NCI-H510A (cell line): ENCODE measurements around the gene TOMM20L.
A peak's percentile ranks its signal among the peaks of the same experiment; 100 is the strongest.
"Not testable (repeated sequence)": the region's sequence is repeated elsewhere in the genome, so short reads cannot be mapped to it uniquely, and the experiment has no call there.

ENCODE experiments used
- DNase-seq: peaks from one replicate; lab custom pipeline; 2025; lab: John Stamatoyannopoulos, UW

Gene TOMM20L

DNA sequence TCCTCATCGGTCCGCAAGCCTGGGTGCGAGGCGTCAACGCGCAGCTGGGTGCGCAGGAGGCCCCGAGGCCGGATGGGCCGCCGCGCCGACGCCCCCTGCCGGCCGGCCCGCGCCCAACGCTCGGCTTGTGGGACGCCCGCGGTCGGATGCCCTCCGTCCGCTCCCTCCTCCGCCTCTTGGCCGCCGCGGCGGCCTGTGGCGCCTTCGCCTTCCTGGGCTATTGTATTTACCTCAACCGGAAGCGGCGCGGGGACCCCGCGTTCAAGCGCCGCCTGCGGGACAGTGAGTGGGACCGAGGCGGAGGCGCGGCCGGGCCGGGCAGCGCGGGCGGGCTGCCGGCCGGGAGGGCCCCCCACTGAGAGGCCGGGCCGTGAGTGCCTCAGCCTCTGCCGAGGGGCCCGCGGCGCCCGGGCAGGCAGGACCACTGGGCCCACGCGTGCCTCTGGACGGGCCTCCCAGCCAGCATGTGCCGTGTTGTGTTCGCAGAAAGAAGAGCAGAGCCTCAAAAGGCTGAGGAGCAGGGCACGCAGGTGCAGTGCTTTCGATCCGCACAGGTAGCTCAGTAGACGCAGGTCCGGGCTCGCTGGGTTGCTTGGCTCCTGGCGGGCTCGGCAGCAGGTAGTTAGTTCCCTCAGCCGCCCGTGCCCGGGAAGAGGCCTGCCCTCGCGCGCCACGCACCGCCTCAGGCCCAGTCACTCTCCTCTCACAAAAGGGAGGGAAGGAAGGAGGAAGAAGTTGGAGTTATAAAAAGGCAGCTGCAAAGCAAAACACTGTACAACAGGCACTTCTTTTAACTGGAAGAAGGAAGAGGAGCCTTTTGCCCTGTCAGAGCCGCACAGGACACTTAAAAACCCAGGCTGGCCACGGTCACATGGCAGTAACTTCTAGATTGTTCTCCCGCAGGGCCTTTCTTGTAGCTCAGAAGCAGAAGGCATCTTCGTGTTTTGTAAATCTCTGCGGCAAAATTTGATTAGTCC, at the start of gene TOMM20L:
TSS of gene TOMM20L (plus strand) at position 119 of the 977 bp plus-strand sequence. CDS start at position 147, 28 bp downstream.
- peak; percentile 57 for DNase-seq

DNA sequence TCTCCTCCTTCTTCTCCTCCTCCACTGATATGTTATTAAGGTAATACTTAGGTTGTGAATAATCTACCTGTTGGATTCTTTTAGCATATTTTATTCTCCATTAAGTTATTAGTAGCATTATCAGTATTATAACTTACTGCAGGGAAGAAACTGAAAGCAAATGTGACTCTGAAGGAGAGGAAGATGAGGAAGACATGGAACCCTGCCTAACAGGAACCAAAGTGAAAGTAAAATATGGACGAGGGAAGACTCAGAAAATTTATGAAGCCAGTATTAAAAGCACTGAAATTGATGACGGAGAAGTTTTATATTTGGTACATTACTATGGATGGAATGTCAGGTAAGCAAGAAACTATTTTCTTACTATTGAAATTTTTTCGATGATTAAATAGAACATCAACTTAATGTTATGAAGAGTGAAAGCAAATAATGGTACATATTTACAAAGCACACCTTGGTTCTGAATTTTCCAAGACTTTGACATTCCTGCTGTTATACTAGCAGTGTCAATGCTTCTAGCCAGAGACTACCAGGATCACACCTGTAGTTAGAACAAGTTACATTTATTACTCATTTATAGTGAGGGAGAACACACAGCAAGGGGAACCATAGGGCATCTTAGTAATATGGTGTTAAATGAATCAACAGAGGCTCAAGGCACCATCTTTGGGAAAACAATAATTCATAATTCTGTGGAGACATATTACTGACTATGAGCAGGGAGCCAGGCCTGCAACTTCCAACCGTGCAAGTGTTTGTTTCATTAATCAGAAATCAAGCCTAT, 42.0 kb upstream of the TOMM20L start:
- DNase-seq = no peak

DNA sequence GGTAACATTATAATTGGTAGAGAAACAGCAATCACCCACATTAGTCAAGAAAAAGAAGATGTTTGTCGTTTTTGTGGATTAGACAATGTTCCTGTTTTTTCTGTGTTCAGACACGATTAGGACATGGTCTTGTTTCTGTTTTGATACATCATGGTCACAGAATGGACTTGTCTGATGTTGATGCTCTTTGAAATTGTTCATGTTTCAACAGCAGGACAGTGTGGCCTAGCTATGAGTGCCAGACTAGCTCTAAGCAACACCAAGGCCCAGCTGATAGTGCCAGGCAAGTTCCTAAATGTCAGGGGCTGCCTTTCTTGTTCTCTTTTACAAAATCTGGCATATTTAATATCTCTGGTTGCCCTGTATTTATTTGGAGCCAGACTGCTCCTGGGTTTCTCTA, 40.9 kb upstream of the TOMM20L start:
- no peak for DNase-seq

DNA sequence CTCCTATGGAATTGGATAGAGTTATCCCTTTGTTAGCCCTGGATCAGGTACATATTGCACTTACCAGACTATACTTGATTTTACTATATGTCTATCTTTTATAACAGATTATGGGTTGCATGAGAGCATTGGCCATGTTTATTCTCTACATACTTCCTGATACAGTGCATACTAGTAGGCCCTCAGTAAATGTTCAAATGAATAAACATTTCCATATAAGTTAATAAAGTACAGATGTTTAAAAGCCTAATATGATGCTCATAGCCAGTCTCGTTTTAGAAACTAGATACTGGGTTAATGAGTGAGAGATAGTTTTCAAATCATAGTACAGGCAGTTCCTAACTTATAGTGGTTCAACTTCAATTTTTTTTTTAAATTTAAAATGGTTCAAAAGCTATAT, 39.5 kb upstream of the TOMM20L start:
- DNase-seq = no peak

DNA sequence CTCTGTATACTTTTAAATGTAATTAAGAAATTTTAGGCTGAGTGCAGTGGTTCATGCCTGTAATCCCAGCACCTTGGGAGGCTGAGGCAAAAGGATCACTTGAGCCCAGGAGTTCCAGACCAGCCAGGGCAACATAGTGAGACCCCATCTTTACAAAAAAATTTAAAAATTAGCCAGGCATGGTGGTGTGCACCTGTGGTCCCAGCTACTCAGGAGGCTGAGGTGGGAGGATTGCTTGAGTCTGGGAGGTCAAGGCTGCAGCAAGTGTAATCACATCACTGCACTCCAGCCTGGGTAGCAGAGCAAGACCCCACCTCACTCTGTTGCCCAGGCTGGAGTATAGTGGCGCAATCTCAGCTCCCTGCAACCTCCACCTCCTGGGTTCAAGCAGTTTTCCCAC, 33.5 kb upstream of the TOMM20L start:
- DNase-seq = not testable (repeated sequence)

DNA sequence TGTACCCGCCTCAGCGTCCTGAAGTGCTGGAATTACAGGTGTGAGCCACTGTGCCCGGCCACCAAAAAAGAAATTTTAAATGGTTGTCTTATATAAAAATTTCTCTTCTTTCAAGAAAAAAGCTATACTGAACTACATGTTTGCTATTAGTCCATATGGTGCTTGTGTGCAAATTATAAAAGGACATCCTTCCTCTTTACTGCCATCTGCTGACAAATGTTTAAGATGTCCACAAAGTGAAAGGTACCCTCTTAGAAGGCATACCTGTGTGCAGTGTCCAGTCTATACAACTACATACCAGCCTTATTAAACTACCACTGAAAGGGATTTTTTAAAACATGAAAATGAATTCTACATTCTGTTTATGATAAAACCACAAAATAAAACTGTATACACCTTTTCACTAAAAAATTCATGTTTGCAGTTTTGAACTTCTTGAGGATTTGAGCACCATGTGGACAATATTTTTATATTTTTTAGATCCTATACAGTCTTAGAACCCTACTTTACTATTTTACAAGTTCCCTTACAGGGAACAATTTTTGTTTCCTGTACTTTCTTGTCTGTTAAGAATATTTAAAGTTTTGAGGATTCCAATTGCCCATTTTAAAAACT, 32.8 kb upstream of the TOMM20L start:
- DNase-seq = no peak

DNA sequence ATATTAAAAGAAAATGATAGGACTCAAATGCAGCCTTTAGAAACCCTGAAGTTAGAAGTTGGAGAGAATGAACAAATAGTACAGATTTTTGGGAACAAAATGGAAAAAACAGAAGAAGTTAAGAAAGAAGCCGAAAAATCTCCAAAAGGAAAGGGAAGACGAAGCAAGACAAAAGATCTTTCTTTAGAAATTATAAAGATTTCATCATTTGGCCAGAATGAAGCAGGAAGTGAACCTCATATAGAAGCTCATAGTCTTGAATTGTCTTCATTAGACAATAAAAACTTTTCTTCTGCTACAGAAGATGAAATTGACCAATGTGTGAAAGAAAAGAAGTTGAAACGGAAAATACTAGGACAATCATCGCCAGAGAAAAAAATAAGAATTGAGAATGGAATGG, 31.4 kb upstream of the TOMM20L start:
- no peak for DNase-seq

DNA sequence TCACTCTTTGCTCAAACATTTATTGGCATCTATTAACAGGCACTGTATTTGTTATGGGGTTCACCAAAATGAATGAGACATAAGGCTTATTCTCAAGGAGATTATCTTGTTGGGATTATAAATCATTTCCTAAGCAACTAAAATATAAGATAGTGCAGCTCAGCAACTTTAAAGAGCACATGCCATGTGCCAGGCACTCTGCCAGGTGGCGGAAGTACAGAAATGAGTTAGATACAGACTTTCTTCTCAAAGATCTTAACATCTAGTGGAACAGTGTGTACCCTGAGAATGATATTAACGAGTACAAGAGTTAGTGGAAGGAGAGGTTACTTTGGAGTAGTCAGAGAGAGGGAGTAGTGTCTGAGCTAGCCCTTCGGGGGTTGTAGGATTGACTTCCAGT, 28.4 kb upstream of the TOMM20L start:
- no peak for DNase-seq

DNA sequence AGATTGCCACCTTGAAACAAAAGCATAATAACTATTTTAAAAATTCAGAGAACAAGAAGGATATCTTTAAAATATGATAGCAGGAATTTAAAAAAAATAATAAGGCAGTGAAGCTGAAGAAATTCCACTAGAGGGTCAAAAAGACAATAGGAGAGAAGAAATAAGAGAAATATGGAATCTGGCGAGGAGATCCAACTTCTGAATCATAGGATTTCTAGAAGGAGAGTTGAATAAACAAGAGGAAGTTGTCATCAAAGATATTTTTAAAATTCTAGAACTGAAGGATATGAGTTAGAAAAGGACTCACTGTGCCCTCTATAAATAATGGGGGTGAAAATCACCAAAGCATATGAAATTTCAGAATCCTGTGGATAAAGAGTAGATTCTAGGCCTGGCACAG, 26.8 kb upstream of the TOMM20L start:
- no peak for DNase-seq

DNA sequence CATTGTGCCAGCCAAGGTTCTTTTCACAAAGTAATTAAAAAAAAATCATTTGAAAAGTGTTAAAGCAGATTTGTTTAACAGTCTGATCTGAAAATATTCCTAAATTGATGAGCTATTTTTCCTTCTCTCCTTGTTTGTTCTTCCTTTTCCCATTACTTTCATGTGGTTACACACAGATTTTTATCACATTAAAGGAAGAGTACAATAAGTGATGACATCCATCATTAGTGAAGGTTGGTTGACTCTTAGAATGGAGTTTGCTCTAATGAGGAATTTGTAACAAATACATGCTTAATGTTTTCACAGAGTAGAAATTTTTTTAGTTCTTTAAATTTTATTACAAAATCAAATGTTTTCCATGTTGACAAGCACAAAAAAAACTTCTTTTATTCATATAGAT, 18.9 kb upstream of the TOMM20L start:
- DNase-seq = no peak

DNA sequence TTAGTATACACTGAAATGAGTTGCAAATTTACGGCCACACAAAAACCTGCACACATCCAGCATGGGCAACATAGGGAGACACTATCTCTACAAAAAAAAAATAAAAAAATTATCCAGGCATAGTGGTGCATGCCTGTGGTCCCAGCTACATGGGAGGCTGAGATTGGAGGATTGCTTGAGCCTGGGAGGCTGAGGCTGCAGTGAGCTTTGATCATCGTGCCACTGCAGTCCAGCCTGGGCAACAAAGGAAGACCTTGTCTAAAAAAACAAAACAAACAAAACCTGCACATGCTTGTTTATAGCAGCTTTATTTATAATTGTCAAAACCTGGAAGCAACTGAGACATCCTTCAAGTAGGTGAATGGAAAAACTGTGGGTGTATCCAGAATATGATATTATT, 4.9 kb upstream of the TOMM20L start:
- DNase-seq = no peak

DNA sequence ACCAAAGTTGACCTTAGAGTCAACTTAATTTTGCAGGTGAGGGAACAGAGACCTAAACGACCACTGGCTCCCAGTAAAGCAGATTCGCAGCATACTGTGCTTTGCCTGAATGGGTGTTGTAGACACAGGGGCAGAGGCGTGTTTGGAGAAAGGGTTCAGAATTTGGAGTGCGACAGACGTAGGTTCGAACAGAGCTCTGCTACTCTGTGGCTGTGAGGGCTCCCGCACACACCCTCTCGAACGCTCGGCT, 243 bp upstream of the TOMM20L start:
- no peak for DNase-seq

DNA sequence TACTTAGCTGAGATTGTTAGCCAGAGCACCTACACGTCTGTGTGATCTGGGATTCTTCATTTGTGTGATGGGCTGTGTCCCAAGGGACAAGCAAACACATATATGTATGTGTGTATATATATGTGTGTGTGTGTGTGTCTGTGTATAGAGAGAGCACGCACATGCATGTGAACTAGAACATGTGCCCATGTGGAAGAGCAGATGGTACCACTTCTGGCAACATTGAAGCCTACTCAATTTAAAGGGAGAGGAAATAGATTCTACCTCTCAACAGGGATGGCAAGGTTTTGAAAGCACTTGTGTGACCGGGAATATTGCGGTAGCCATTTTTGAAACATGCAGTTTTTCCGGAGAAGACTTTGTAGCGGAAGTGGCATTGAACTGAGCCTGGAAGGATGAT, 1.4 kb downstream of the TOMM20L start:
- no peak for DNase-seq

DNA sequence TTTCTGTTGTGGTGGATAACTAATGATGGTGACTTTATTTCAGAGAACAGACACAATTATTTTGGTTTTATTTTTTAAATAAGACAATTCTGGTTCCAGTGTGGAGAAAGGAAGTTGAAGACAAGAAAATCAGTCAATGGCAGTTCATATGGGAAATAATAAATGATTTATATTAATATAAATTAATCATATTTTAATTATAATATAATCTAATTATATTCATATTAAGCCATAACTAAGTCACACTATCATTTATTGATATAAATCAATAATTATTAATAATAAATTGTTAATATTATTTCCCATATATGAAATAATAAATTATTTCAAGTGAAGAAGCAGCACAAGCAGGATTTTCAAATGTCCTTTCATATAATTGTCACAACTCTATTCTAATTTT, 2.8 kb downstream of the TOMM20L start:
- DNase-seq = no peak

DNA sequence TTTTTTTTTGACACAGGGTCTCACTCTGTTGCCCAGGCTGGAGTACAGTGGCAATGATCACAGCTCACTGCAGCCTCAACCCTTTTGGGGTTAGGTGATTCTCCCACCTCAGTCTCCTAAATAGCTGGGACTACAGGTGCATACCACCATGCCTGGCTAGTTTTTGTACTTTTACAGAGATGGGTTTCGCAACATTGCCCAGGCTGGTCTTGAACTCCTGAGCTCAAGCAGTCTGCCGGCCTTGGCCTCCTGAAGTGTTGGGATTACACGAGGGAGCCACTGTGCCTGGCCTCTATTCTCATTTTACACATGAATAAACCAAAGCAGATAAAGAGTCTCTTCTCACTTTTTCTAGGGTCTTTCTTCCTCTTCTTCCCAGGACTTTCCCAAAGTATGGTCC, 3.2 kb downstream of the TOMM20L start:
- DNase-seq = no peak

DNA sequence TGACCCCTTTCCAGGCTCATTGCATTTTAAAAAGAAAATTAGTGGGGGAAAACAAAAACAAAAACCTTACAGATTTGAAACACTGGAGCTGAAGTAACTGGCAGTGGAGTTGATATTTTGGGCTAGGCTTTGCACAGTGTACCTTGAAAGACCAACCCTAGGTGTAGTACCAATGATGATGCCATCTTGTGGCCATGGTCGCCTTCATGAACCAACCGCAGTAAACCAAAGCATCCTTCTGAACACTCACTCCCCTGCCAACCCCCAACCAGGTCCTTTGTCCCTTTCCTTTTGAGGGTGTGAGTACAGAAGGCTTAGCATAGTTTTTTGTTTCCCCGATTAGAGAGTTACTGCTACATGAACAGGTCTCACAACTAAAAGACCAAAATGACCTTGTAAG, 5.9 kb downstream of the TOMM20L start:
- no peak for DNase-seq

DNA sequence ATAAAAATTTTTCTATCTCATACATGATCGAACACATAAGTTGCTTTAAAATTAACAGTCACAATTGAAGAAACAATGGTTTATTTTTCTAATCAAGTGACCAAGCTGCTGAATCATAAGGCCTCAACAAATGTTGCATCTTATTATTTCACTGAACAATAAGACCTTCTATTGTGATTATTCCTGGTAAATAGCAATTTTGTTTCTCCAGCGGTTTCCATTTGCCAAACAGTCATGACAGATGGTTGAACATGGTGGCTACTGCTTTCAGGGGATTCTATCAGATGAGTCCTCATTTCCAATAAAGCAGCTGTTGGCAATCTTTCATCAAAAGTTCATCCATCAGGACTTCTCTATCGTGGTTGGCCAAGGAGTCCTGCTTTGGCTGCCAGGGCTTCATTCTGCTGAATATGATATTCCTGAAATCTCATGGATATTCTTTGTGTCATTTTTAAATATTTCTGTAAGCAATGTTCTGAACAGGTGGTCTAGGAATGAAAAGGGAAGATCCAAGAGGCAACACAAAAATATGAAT, 13.0 kb downstream of the TOMM20L start:
- DNase-seq = no peak

DNA sequence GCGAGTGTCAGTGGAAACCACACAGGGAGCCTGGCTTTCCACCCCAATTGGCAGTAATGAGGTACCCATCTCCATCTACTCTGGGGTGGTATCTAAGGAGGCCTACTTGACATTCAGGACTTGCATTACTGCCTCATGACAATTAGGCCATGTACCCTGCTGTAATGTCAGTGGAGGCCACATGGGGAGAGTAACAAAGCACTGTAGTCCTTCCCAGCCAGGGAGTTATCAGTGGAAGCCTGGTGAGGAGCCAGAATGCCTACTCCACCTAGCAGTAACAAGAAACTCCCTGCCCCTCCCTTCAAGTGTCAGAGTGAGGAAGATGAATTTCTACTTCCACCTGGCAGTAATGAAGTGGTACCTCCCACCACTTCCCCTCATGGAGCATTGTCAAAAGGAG, 19.1 kb downstream of the TOMM20L start:
- no peak for DNase-seq

DNA sequence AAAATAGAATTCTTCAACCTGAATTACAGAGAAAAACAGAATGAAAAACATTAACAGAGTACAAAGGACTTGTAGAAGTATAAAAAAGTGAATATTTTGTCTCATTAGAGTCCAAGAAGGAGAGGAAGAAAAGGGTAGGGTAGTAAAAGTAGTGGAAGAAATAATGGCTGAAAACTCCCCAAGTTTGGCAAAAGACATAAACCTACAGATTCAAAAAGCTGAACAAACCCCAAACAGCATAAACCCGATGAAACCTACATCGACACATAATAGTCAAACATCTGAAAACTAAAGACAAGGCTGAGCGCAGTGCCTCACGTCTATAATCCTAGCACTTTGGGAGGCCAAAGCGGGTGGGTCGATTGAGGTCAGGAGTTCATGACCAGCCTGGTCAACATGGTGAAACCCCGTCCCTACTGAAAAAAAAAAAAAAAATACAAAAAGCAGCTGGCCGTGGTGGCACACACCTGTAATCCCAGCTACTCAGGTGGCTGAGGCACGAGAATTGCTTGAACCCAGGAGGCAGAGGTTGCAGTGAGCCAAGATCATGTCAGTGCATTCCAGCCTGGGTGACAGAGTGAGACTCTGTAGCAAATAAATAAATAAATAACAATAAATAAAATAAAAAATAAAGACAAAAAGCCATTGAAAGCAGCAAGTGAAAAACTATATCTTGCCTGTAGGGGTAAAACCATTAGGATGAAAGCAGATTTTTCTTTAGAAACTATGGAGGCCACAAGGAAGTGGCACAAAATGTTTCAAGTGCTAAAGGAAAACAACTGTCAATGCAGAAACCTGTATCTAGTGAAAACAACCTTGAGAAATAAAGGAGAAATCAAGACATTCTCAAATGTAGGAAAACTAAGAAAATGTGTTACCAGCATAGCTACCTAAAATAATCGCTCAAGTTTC, 20.2 kb downstream of the TOMM20L start:
- DNase-seq = no peak

DNA sequence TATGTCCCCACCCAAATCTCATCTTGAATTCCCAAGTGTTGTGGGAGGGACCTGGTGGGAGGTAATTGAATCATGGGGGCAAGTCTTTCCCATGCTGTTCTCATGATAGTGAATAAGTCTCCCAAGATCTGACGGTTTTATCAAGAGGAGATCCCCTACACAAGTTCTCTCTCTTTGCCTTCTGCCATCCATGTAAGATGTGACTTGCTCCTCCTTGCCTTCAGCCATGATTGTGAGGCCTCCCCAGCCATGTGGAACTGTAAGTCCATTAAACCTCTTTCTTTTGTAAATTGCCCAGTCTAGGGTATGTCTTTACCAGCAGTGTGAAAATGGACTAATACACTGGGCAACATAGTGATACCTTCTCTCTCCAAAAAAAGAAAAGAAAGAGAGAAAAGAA, 21.2 kb downstream of the TOMM20L start:
- DNase-seq = not testable (repeated sequence)

DNA sequence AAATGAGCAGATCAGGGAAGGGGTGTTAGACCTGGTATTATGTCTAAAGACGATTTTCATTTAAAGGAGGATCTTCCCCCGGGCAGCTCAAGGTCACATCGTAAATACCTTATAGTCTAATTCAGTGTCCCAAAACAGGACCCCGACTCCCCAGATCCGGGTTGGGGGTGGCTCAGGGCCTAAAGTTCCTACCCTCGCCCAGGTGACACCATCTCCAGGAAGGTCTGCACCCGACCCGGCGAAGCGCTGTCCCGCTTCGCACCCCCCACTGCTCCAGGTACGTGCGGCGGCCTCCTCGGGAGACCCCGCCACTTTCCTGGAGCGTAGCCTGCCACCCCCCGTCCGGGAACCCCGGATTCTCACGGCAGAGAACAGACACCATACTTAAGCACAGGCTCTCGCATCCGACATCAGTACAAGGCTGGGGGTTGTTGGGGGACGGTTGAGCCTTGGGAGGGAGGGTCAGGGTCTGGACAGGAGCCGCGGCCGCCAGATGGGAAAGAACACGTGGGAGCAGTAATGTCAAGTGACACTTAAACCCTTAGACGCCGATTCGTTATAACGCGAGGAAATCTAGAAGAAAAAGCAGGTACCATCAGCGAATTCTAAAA, 31.0 kb downstream of the TOMM20L start:
- DNase-seq = peak; percentile 66
